Type B pancreatic cell (in vitro differentiated cells): Measurements from ENCODE around the gene CDKN3. TPM values are rescaled to one million over a fixed set of nuclear protein-coding genes. Genes with fewer than 3 reads are reported as not detected.

ENCODE experiments used
- DNase-seq: peaks from one replicate; pipeline ENCODE4 v3.0.0; 2021; ENCODE audit warnings: mixed read lengths; ENCODE audit not compliant: unreplicated experiment; ENCODE audit errors: extremely low spot score
- H3K27ac Mint-ChIP-seq: 2 replicates; pipeline ENCODE4 v1.8.0; 2021; ENCODE audit warnings: mild to moderate bottlenecking, mixed read lengths
- H3K27me3 Mint-ChIP-seq: 2 replicates; pipeline ENCODE4 v1.8.0; 2021; ENCODE audit warnings: mixed read lengths
- H3K36me3 Mint-ChIP-seq: 2 replicates; pipeline ENCODE4 v1.8.0; 2021; ENCODE audit warnings: mixed read lengths
- H3K4me1 Mint-ChIP-seq: one replicate; pipeline ENCODE4 v1.8.0; 2021; ENCODE audit warnings: mixed read lengths; ENCODE audit not compliant: unreplicated experiment
- H3K4me3 Mint-ChIP-seq: 2 replicates; pipeline ENCODE4 v1.8.0; 2021; ENCODE audit warnings: mild to moderate bottlenecking, mixed read lengths
- H3K9me3 Mint-ChIP-seq: 2 replicates; pipeline ENCODE4 v1.8.0; 2021; ENCODE audit warnings: mixed read lengths
- total RNA-seq: library from RNA; stranded (reverse); gene quantifications from 2 replicates; pipeline ENCODE4 v1.2.1, GENCODE V29; 2021; ENCODE audit warnings: low replicate concordance
- TF ChIP-seq, protein P1 (sequence below): fragments of 200-600 bp; sonication (generic); conservative IDR thresholded peaks from 2 replicates; pipeline ENCODE4 v1.5.0; 2021; ENCODE audit warnings: antibody characterized with exemption, mild to moderate bottlenecking

CDKN3 gene
- total RNA-seq, 1 donor from 2014 or later: 31.0 TPM

DNA sequence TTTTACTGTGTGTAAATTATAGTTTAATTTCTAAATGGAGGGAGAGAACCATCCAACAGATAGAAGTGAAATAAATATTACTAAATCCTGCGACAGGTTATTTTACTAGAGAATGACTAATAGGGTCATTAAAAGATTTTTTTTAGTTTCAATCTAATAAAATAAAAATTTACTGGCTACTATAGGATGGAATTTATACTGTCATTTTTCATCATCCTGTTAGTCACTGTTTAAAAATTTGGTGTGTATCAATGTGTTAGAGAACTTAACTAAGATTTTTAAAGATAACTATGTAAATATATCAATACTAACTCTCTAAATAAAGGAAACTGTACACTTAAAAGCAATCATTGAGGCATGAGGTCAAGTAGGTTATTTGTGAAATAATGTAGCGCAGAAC, 41.1 kb upstream of the CDKN3 start:
- DNase-seq: no peak
- H3K27me3 Mint-ChIP-seq: no peaks in the 10 kb centered on the region
- no peaks in the 10 kb centered on the region for H3K9me3 Mint-ChIP-seq
- no peaks in the 10 kb centered on the region for H3K36me3 Mint-ChIP-seq
- H3K4me3 Mint-ChIP-seq: no peak overlapping the region
- no peak overlapping the region for H3K27ac Mint-ChIP-seq
- peaks cover 9% of the 10 kb centered on the region for H3K4me1 Mint-ChIP-seq
- TF ChIP-seq, protein P1, sequence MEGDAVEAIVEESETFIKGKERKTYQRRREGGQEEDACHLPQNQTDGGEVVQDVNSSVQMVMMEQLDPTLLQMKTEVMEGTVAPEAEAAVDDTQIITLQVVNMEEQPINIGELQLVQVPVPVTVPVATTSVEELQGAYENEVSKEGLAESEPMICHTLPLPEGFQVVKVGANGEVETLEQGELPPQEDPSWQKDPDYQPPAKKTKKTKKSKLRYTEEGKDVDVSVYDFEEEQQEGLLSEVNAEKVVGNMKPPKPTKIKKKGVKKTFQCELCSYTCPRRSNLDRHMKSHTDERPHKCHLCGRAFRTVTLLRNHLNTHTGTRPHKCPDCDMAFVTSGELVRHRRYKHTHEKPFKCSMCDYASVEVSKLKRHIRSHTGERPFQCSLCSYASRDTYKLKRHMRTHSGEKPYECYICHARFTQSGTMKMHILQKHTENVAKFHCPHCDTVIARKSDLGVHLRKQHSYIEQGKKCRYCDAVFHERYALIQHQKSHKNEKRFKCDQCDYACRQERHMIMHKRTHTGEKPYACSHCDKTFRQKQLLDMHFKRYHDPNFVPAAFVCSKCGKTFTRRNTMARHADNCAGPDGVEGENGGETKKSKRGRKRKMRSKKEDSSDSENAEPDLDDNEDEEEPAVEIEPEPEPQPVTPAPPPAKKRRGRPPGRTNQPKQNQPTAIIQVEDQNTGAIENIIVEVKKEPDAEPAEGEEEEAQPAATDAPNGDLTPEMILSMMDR: no peak

GRCh38 chr14:54356172-54356571, 40.6 kb upstream of the CDKN3 start:
- Mint-ChIP-seq H3K36me3 (no peaks in the 10 kb centered on the region), H3K27ac (no peak overlapping the region)

DNA sequence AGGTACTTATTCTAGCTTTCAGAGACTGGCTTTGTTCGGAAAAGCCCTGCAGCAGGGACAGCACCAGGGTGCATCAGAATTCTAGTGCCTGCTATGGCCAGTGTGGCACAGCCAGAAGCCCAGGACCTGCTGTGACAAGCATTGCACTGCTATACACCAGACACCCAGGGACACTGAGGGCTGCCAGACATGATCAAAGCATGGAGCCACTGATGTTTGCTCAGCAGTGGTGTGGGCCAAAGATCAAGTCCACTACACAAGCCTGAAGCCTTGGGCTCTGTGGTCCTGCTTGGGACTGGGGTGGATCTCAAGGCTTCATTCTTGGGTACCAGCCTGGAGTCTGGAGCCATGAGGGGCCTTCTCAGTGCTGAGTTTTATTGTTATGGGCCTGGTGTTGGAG, 36.1 kb upstream of the CDKN3 start:
- Mint-ChIP-seq H3K36me3 (no peaks in the 10 kb centered on the region), H3K27ac (no peak overlapping the region), H3K9me3 (no peaks in the 10 kb centered on the region), H3K4me3 (no peak overlapping the region), H3K27me3 (peaks cover 5% of the 10 kb centered on the region), H3K4me1 (peaks cover 15% of the 10 kb centered on the region)
- DNase-seq: no peak
- TF ChIP-seq, protein P1: no peak

More at GRCh38 chr14:54356172-54356571, 40.6 kb upstream of the CDKN3 start:
- H3K4me1 Mint-ChIP-seq: peaks cover 12% of the 10 kb centered on the region
- no peak for DNase-seq
- no peaks in the 10 kb centered on the region for H3K9me3 Mint-ChIP-seq
- TF ChIP-seq, protein P1: no peak
- no peak overlapping the region for H3K4me3 Mint-ChIP-seq
- no peaks in the 10 kb centered on the region for H3K27me3 Mint-ChIP-seq

DNA sequence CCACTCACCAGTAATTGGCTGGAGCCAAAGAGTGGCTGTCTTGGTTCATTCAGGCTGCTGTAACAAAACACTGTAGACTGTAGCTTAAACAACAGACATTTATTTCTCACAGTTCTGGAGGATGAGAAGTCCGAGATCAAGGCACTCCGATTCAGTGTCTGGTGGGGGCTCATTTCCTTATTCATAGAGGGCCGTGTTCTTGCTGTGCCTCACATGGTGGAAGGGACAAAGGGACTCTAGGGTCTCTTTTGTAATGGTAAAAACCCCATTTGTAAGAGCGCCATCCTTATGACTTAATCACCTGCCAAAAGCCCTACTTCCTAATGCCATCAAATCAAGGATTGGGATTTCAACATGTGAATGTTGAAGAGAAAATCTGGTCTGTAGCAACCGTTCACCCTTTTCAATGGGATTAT, 34.7 kb upstream of the CDKN3 start:
- peaks cover 5% of the 10 kb centered on the region for H3K27me3 Mint-ChIP-seq
- TF ChIP-seq, protein P1: no peak
- DNase-seq: no peak
- no peak overlapping the region for H3K4me3 Mint-ChIP-seq
- no peaks in the 10 kb centered on the region for H3K36me3 Mint-ChIP-seq
- H3K4me1 Mint-ChIP-seq: peaks cover 17% of the 10 kb centered on the region
- H3K27ac Mint-ChIP-seq: no peak overlapping the region
- no peaks in the 10 kb centered on the region for H3K9me3 Mint-ChIP-seq

- H3K36me3 Mint-ChIP-seq: no peaks in the 10 kb centered on the region
- H3K4me1 Mint-ChIP-seq: peaks cover 22% of the 10 kb centered on the region
- no peaks in the 10 kb centered on the region for H3K9me3 Mint-ChIP-seq
- no peak overlapping the region for H3K27ac Mint-ChIP-seq
- TF ChIP-seq, protein P1: no peak
- H3K27me3 Mint-ChIP-seq: peaks cover 5% of the 10 kb centered on the region
- no peak for DNase-seq
- H3K4me3 Mint-ChIP-seq: no peak overlapping the region
These were observed 33.9 kb upstream of the CDKN3 start for GRCh38 chr14:54362759-54363437.
